ENCODE results near the gene CACNA2D3. TPM values are rescaled to one million over a fixed set of nuclear protein-coding genes. Genes with fewer than 3 reads are reported as not detected.
"Not testable (repeated sequence)": the region's sequence is repeated elsewhere in the genome, so short reads cannot be mapped to it uniquely, and the experiment has no call there.

The CACNA2D3 gene
- total RNA-seq, 2 donors from 2014 or later, result 1.1 to 5.9 TPM

DNA sequence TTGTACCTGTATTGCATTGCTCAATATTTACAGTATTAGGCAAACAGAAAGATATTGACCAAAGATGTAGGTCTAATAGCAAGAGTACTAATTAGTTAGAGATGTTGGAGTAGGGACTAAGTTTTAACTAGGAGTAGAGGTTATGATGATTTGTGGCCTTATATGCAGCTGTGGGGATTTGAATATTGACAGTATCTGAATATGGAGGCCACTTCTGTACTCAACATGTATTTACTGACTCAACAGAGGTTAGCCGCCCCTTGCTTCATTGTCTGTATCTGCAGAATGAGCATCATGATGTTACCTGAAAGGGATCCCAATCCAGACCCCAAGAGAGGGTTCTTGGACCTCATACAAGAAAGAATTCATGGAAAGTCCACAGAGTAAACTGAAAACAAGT is 855.1 kb downstream of the CACNA2D3 start:
- Histone ChIP-seq H3K4me3 (no peak overlapping the region), H3K27me3 (replicated peaks; ENCODE audit: insufficient read depth) (no peaks in the 10 kb centered on the region), H3K4me1 (replicated peaks) (no peaks in the 10 kb centered on the region), H3K36me3 (no peaks in the 10 kb centered on the region), H3K9me3 (no peaks in the 10 kb centered on the region), H3K27ac (no peak overlapping the region)
- intact Hi-C loops (cut with DNase I), result no loop called here
- DNase-seq (ENCODE audit: low spot score), result no peak
- TF ChIP-seq, protein P1, sequence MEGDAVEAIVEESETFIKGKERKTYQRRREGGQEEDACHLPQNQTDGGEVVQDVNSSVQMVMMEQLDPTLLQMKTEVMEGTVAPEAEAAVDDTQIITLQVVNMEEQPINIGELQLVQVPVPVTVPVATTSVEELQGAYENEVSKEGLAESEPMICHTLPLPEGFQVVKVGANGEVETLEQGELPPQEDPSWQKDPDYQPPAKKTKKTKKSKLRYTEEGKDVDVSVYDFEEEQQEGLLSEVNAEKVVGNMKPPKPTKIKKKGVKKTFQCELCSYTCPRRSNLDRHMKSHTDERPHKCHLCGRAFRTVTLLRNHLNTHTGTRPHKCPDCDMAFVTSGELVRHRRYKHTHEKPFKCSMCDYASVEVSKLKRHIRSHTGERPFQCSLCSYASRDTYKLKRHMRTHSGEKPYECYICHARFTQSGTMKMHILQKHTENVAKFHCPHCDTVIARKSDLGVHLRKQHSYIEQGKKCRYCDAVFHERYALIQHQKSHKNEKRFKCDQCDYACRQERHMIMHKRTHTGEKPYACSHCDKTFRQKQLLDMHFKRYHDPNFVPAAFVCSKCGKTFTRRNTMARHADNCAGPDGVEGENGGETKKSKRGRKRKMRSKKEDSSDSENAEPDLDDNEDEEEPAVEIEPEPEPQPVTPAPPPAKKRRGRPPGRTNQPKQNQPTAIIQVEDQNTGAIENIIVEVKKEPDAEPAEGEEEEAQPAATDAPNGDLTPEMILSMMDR (IDR thresholded peaks at IDR 0.05), result no peak
- no peak for TF ChIP-seq POLR2AphosphoS5 (IDR thresholded peaks at IDR 0.05)
- TF ChIP-seq POLR2A (IDR thresholded peaks at IDR 0.05), result no peak
- WGBS, result 92% methylated on average over 1 of the region's 1 CpG

DNA sequence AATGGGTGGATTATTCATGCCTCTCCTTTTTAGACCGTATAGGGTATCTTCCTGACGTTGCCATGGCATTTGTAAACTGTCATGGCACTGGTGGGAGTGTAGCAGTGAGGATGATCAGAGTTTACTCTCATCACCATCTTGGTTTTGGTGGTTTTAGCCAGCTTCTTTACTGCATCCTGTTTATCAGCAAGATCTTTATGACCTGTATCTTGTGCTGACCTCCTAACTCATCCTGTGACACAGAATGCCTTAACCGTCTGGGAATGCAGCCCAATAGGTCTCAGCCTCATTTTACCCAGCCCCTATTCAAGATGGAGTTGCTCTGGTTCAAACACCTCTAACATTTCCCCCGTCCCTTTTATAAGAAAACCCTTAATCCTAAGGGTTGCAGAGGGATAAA is 855.6 kb downstream of the CACNA2D3 start:
- H3K27ac ChIP-seq; intact Hi-C loops (cut with DNase I): not testable (repeated sequence)
- 72% methylated on average over 4 of the region's 4 CpGs for WGBS

DNA sequence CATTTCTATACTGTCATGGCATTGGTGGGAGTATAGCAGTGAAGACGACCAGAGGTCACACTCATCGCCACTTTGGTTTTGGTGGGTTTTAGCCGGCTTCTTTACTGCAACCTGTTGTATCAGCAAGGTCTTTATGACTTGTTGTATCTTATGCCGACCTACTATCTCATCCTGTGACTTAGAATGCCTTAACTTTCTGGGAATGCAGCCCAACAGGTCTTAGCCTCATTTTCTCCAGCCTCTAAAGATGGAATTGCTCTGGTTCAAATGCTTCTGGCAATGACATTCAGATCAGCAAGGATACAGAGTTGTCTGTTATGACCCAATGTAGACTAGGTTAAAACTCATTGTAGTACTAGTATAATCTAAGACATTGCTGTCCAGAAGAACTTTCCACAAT is 860.5 kb downstream of the CACNA2D3 start:
- WGBS, result 90% methylated on average over 4 of the region's 4 CpGs
- Histone ChIP-seq H3K36me3 (no peaks in the 10 kb centered on the region), H3K27me3 (replicated peaks; ENCODE audit: insufficient read depth) (no peaks in the 10 kb centered on the region), H3K27ac (no peak overlapping the region), H3K4me1 (replicated peaks) (no peaks in the 10 kb centered on the region), H3K4me3 (no peak overlapping the region), H3K9me3 (no peaks in the 10 kb centered on the region)
- DNase-seq (ENCODE audit: low spot score), result no peak
- TF ChIP-seq POLR2A (IDR thresholded peaks at IDR 0.05) (no peak), POLR2AphosphoS5 (IDR thresholded peaks at IDR 0.05) (no peak)
- TF ChIP-seq, protein P1 (IDR thresholded peaks at IDR 0.05), result no peak
- intact Hi-C loops (cut with DNase I), result no loop called here

More for the DNA sequence above, 855.6 kb downstream of the CACNA2D3 start:
- not testable (repeated sequence) for H3K4me3 ChIP-seq; H3K27me3 ChIP-seq (replicated peaks; ENCODE audit: insufficient read depth); DNase-seq (ENCODE audit: low spot score); H3K36me3 ChIP-seq; H3K9me3 ChIP-seq; H3K4me1 ChIP-seq (replicated peaks)

DNA sequence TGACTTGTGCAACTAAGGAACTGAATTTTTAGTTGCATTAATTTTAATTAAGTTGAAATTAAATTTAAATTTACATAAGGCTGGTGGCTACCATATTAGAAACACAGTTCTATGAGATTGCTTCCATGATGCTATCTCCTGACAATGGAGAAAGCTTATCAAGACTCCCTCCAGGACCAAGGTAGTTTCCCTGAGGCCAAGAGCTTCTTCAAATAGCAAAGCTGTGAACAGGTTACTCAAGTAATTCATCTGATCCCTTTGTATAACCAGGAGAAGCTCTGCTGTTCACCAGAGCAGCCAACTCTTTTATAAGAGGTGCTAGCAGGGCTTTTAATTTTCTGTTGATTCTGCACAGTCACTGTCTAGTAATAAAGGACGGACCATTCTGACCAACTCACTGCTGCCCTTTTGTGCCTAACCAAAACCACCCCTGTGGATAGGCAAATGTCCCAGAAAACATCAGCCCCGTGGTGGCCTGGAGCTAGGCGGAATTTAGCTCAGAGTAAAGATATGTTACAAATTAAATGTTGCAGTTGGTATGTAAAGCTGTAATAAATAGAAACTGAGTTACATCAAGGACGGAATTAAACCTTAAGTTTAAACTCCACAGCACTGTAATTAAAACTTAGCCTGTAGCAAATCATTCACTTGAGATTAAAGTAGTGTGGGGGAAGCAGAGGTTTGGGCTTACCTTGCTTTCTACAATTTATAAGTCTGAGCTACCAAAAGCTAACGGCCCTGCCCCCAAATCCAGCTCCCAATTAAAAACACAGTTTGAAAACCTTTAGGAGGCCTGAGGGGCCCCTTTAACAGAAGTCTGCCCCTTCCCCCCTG is 861.1 kb downstream of the CACNA2D3 start:
- Histone ChIP-seq H3K36me3 (no peaks in the 10 kb centered on the region), H3K9me3 (no peaks in the 10 kb centered on the region), H3K4me1 (replicated peaks) (no peaks in the 10 kb centered on the region), H3K27ac (no peak overlapping the region), H3K4me3 (no peak overlapping the region), H3K27me3 (replicated peaks; ENCODE audit: insufficient read depth) (no peaks in the 10 kb centered on the region)
- no peak for DNase-seq (ENCODE audit: low spot score)
- 86% methylated on average over 5 of the region's 5 CpGs for WGBS
- intact Hi-C loops (cut with DNase I), result no loop called here
- no peak for TF ChIP-seq POLR2A (IDR thresholded peaks at IDR 0.05)
- TF ChIP-seq, protein P1 (IDR thresholded peaks at IDR 0.05), result no peak
- no peak for TF ChIP-seq POLR2AphosphoS5 (IDR thresholded peaks at IDR 0.05)

DNA sequence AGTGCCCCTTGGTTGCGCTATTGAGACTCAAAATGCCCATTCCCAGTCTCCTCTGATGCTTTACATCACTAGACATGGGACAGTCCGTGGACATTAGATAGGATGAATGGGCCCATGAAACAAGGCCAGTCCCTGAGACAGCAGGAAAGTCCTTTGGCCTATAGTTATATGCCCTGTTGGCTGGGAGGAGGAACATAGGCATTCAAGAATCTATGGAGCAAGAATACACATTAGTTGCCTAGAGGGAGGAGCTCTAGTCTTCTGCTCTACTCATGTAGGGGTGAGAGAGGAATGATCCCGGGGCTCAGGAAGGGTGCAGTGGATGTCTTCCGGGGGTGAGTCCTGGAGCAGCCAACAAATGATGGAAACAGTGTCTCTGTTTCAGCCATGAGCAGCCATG is 863.5 kb downstream of the CACNA2D3 start:
- DNase-seq (ENCODE audit: low spot score), result no peak
- intact Hi-C loops (cut with DNase I), result no loop called here
- H3K4me1 ChIP-seq (replicated peaks), result no peaks in the 10 kb centered on the region
- no peaks in the 10 kb centered on the region for H3K9me3 ChIP-seq
- no peaks in the 10 kb centered on the region for H3K36me3 ChIP-seq
- 95% methylated on average over 4 of the region's 4 CpGs for WGBS
- TF ChIP-seq POLR2AphosphoS5 (IDR thresholded peaks at IDR 0.05), result no peak
- no peak for TF ChIP-seq POLR2A (IDR thresholded peaks at IDR 0.05)
- TF ChIP-seq, protein P1 (IDR thresholded peaks at IDR 0.05), result no peak
- no peak overlapping the region for H3K4me3 ChIP-seq
- no peak overlapping the region for H3K27ac ChIP-seq
- H3K27me3 ChIP-seq (replicated peaks; ENCODE audit: insufficient read depth), result no peaks in the 10 kb centered on the region
